Measurements from ENCODE around the gene POLE3.

- TF ChIP-seq CTCF (IDR thresholded peaks at IDR 0.05): no peak
- no peak for TF ChIP-seq POLR2A (IDR thresholded peaks at IDR 0.05)
These were observed 35.1 kb downstream of the POLE3 start for GRCh38 chr9:113375057-113376023.
